Body of pancreas (tissue), 4 donors: ENCODE data around the gene SLC15A2. TPM values are rescaled to one million over a fixed set of nuclear protein-coding genes. Genes with fewer than 3 reads are reported as not detected.

Experiments used
- ATAC-seq: fragments of 150-250 bp; one replicate; pipeline ENCODE4 v1.9.1; 2016
- DNase-seq, 4 donors: peaks; one replicate each; pipeline ENCODE4 v3.0.0-alpha.2; 2019
- H3K27ac ChIP-seq, 4 donors: fragments of 200-600 bp; sonication (generic); 1 replicate in 3 of 4; 2 replicates in 1 of 4; pipeline versions ENCODE4 v1.5.1 to v1.6.1; 2016 to 2019; ENCODE audit warnings: mild to moderate bottlenecking in 1 of 4, mixed read lengths in 1 of 4, moderate library complexity in 1 of 4
- H3K27me3 ChIP-seq, 2 donors: fragments of 200-600 bp; sonication (generic); one replicate each; pipeline ENCODE4 v1.6.0; 2016; ENCODE audit warnings: mild to moderate bottlenecking in 1 of 2
- H3K36me3 ChIP-seq, 2 donors: fragments of 200-600 bp; sonication (generic); replicated peaks in 1 of 2; 2 replicates each; pipeline ENCODE4 v1.5.1; 2016; ENCODE audit warnings: low read depth in 2 of 2; ENCODE audit not compliant: insufficient read depth in 1 of 2
- H3K4me1 ChIP-seq: fragments of 200-600 bp; sonication (generic); one replicate; pipeline ENCODE4 v1.6.0; 2016
- H3K4me3 ChIP-seq, 2 donors: fragments of 200-600 bp; sonication (generic); 1 replicate in 1 of 2; 2 replicates in 1 of 2; pipeline ENCODE4 v1.5.1; 2016 to 2019
- H3K9me3 ChIP-seq, 3 donors: fragments of 200-600 bp; sonication (generic); 1 replicate in 2 of 3; 2 replicates in 1 of 3; pipeline ENCODE4 v1.5.1; 2016
- POLR2A ChIP-seq, 3 donors: fragments of 450-650 bp; IDR thresholded peaks; one replicate each; pipeline ENCODE4 v1.6.1; 2016; ENCODE audit warnings: antibody characterized with exemption in 3 of 3, mild to moderate bottlenecking in 2 of 3
- WGBS, 2 donors: methylation state at CpG; one replicate each; pipeline ENCODE4 v1.1.5; 2017; 5-methylcytosine and 5-hydroxymethylcytosine counted together
- intact Hi-C: fragments of 100-400 bp; cut with DNase I; formaldehyde crosslinking; loops from one replicate; pipeline ENCODE4 v1.15.1; 2023
- total RNA-seq, 2 donors: library from RNA; depleted of rRNA; stranded (reverse); fragments of >200 nt; gene quantifications; one replicate each; pipeline ENCODE4 v1.1.0, GENCODE V29; 2016
- TF ChIP-seq, protein P1 (sequence below), 7 experiments: fragments of 450-650 bp in 4 of 7; fragments of 200-600 bp in 3 of 7; sonication (generic) in 3 of 7; IDR thresholded peaks; one replicate each; pipeline ENCODE4 v1.5.1; 2016 to 2019; ENCODE audit warnings: antibody characterized with exemption in 7 of 7

The SLC15A2 gene
- total RNA-seq, 2 donors from 2014 or later, result 2.3 TPM

DNA sequence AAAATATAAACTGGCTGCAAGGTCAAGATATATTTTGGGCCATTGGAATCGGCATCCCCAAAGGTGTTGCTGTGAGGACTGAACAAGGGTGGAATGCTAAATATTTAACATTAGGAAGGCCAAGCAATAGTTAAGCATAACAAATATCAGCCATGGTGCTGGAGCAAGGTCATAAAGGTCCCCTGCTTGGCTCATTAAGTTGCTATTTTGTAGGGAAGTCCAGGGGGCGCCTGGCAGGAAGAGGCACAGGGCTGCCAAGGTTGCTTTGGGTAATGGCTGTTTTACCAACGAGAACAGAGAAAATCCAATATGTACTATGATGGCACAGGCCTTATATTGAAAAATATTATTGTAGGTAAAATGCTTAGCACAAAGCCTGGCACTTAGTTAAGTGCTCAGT is 62.2 kb downstream of the SLC15A2 start:
- DNase-seq (no peak), ATAC-seq (no peak)
- WGBS, 2 donors, result 64 to 66% methylated on average over 3 of the region's 3 CpGs
- Histone ChIP-seq H3K36me3 (no peaks in the 10 kb centered on the region), H3K27me3 (no peaks in the 10 kb centered on the region), H3K4me3 (no peak overlapping the region), H3K9me3 (no peaks in the 10 kb centered on the region), H3K27ac (no peak overlapping the region), H3K4me1 (peaks cover 7% of the 10 kb centered on the region)
- intact Hi-C loops, result no loop called here
- TF ChIP-seq, protein P1, sequence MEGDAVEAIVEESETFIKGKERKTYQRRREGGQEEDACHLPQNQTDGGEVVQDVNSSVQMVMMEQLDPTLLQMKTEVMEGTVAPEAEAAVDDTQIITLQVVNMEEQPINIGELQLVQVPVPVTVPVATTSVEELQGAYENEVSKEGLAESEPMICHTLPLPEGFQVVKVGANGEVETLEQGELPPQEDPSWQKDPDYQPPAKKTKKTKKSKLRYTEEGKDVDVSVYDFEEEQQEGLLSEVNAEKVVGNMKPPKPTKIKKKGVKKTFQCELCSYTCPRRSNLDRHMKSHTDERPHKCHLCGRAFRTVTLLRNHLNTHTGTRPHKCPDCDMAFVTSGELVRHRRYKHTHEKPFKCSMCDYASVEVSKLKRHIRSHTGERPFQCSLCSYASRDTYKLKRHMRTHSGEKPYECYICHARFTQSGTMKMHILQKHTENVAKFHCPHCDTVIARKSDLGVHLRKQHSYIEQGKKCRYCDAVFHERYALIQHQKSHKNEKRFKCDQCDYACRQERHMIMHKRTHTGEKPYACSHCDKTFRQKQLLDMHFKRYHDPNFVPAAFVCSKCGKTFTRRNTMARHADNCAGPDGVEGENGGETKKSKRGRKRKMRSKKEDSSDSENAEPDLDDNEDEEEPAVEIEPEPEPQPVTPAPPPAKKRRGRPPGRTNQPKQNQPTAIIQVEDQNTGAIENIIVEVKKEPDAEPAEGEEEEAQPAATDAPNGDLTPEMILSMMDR (IDR thresholded peaks at IDR 0.05), result no peak
- no peak for TF ChIP-seq POLR2A (IDR thresholded peaks at IDR 0.05)

DNA sequence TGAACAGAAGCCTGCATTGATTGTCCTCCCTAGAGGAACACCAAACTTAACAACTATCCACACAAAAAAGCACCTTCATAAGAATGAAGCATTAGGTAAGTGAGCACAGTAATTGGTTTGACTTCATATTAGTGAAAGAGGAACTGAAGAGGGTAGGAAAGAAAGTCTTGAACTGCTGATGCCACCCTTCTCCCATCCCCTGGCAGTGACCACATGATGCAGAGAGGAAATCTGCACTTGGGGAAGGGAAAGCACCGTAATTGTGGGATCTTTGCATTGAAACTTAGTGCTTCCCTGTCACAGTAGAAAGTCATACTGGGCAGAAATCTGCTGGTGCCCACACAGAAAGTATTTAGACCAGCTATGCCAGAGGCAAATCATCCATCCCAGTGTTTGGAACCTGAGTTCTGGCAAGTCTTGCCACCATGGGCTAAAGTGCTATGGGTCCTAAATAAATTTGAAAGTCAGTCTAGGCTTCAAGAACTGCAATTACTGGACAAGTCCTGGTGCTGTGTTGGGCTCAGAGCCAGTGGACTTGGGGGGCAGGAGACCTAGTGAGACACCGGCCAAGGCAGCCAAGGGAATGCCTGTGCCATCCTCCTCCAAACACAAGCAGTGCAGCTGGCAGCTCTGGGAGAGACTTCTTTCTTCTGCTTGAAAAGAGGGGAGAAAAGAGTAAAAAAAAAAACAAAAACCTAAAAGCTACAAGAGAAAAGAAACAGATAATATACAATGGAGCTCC is 63.6 kb downstream of the SLC15A2 start:
- H3K4me1 ChIP-seq, result no peaks in the 10 kb centered on the region
- DNase-seq (peak in 1 of 4 donors; percentile 40), ATAC-seq (no peak)
- no peaks in the 10 kb centered on the region for H3K9me3 ChIP-seq
- H3K27me3 ChIP-seq, result no peaks in the 10 kb centered on the region
- intact Hi-C loops, result no loop called here
- TF ChIP-seq POLR2A (IDR thresholded peaks at IDR 0.05), result no peak
- TF ChIP-seq, protein P1 (IDR thresholded peaks at IDR 0.05), result no peak
- no peak overlapping the region for H3K27ac ChIP-seq
- no peaks in the 10 kb centered on the region for H3K36me3 ChIP-seq
- H3K4me3 ChIP-seq, result no peak overlapping the region
- 78 to 97% methylated on average over 2 of the region's 2 CpGs for WGBS, 2 donors

DNA sequence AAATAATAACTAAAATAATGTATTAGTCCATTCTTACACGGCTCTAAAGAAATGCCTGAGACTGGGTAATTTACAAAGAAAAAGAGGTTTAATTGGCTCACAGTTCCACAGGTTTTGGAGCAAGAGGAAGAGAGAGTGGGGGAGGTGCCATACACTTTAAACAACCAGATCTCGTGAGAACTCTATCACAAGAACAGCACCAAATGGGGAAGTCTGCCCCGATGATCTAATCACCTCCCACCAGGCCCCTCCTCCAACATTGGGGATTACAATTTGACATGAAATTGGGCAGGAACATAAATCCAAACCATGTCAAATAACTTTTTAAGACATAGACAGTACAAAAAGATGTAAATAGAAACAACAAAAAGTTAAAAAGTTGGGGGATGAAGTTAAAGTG is 64.6 kb downstream of the SLC15A2 start:
- WGBS, 2 donors, result 77 to 78% methylated on average over 3 of the region's 3 CpGs
- ATAC-seq (no peak), DNase-seq (no peak)
- H3K27ac ChIP-seq, result no peak overlapping the region
- H3K36me3 ChIP-seq, result no peaks in the 10 kb centered on the region
- TF ChIP-seq, protein P1 (IDR thresholded peaks at IDR 0.05), result no peak
- TF ChIP-seq POLR2A (IDR thresholded peaks at IDR 0.05), result no peak
- H3K27me3 ChIP-seq, result no peaks in the 10 kb centered on the region
- no peaks in the 10 kb centered on the region for H3K4me1 ChIP-seq
- H3K9me3 ChIP-seq, result no peaks in the 10 kb centered on the region
- H3K4me3 ChIP-seq, result no peak overlapping the region
- intact Hi-C loops, result no loop called here

DNA sequence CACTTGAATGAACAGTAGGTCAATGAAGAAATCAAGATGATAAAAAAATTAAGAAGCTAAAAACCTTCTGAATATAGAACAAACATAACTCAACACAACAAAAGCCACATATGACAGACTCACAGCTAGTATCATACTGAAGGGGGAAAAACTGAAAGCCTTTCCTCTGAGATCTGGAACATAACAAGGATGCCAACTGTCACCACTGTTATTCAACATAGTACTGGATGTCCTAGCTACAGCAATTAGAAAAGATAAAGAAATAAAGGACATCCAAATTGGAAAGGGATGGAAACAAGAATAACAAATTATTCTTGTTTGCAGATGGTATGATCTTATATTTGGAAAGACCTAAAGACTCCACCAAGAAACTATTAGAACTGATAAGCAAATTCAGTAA is 67.1 kb downstream of the SLC15A2 start:
- no peaks in the 10 kb centered on the region for H3K27me3 ChIP-seq
- no peak for TF ChIP-seq POLR2A (IDR thresholded peaks at IDR 0.05)
- TF ChIP-seq, protein P1 (IDR thresholded peaks at IDR 0.05), result no peak
- intact Hi-C loops, result no loop called here
- H3K4me1 ChIP-seq, result no peaks in the 10 kb centered on the region
- H3K27ac ChIP-seq, result no peak overlapping the region
- no peak overlapping the region for H3K4me3 ChIP-seq
- ATAC-seq, result no peak
- DNase-seq, result no peak
- no peaks in the 10 kb centered on the region for H3K36me3 ChIP-seq
- no peaks in the 10 kb centered on the region for H3K9me3 ChIP-seq

DNA sequence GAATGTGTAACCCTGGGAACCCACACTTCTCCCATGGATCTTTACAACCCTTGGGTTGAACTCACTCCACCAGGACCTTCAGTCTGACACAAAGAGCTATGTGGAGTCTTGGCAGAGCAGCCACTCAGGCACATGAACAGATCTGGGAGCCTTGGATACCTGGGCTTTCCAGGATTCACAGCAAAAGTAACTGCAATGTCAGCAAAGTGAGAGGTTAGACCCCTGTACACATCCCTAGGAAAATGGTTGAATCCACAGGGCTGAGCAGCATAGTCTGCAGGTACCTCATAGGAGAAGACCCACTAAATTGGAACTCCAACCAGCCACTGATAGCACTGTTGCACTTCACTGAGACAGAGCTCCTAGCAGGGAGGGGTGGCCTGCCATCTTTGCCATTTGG is 68.2 kb downstream of the SLC15A2 start:
- TF ChIP-seq POLR2A (IDR thresholded peaks at IDR 0.05), result no peak
- TF ChIP-seq, protein P1 (IDR thresholded peaks at IDR 0.05), result no peak
- no peak overlapping the region for H3K4me3 ChIP-seq
- intact Hi-C loops, result no loop called here
- no peaks in the 10 kb centered on the region for H3K27me3 ChIP-seq
- DNase-seq (no peak), ATAC-seq (no peak)
- H3K36me3 ChIP-seq, result no peaks in the 10 kb centered on the region
- H3K27ac ChIP-seq, result no peak overlapping the region
- H3K9me3 ChIP-seq, result no peaks in the 10 kb centered on the region
- no peaks in the 10 kb centered on the region for H3K4me1 ChIP-seq
